H9 (cell line): ENCODE measurements around the gene BPTF. TPM values are rescaled to one million over a fixed set of nuclear protein-coding genes. Genes with fewer than 3 reads are reported as not detected.

Source experiments
- DNase-seq: peaks from one replicate; pipeline ENCODE4 v3.0.0-alpha.2; 2017
- H2AFZ ChIP-seq: one replicate; pipeline ENCODE4 v1.6.1; 2013; ENCODE audit warnings: mild to moderate bottlenecking, low read length, control low read depth, moderate library complexity
- H2AK5ac ChIP-seq: 2 replicates; pipeline ENCODE4 v1.6.1; 2013; ENCODE audit warnings: low read length, control low read depth, mixed read lengths; ENCODE audit not compliant: insufficient read length
- H2BK120ac ChIP-seq: one replicate; pipeline ENCODE4 v1.6.1; 2013; ENCODE audit warnings: low read depth, mild to moderate bottlenecking, low read length, control low read depth, inconsistent platforms; ENCODE audit not compliant: poor library complexity, severe bottlenecking
- H2BK12ac ChIP-seq: 2 replicates; pipeline ENCODE4 v1.6.1; 2013; ENCODE audit warnings: low read length, control low read depth, mixed read lengths, low read depth; ENCODE audit not compliant: insufficient read length
- H2BK15ac ChIP-seq: 2 replicates; pipeline ENCODE4 v1.6.1; 2013; ENCODE audit warnings: low read depth, low read length, control low read depth
- H2BK20ac ChIP-seq: one replicate; pipeline ENCODE4 v1.6.1; 2013; ENCODE audit warnings: low read depth, mild to moderate bottlenecking, low read length, control low read depth, inconsistent platforms; ENCODE audit not compliant: poor library complexity, severe bottlenecking
- H2BK5ac ChIP-seq: 2 replicates; pipeline ENCODE4 v1.6.1; 2013; ENCODE audit warnings: low read length, control low read depth, mixed read lengths; ENCODE audit not compliant: insufficient read length
- H3K14ac ChIP-seq: 2 replicates; pipeline ENCODE4 v1.6.1; 2013; ENCODE audit warnings: low read length, control low read depth; ENCODE audit not compliant: insufficient read depth
- H3K18ac ChIP-seq: 2 replicates; pipeline ENCODE4 v1.6.1; 2013; ENCODE audit warnings: low read depth, mild to moderate bottlenecking, mixed read lengths, low read length, control low read depth; ENCODE audit not compliant: insufficient read length
- H3K23ac ChIP-seq: 2 replicates; pipeline ENCODE4 v1.6.1; 2013; ENCODE audit warnings: low read length, control low read depth, mixed read lengths, low read depth; ENCODE audit not compliant: insufficient read length
- H3K23me2 ChIP-seq: 2 replicates; pipeline ENCODE4 v1.6.1; 2013; ENCODE audit warnings: low read depth, mild to moderate bottlenecking, mixed read lengths, low read length, control low read depth; ENCODE audit not compliant: insufficient read length, poor library complexity, severe bottlenecking
- H3K27ac ChIP-seq: 2 replicates; pipeline ENCODE4 v1.5.1; 2013; ENCODE audit warnings: low read length, control low read depth, mixed read lengths, low read depth; ENCODE audit not compliant: insufficient read length
- H3K27me3 ChIP-seq: 2 replicates; pipeline ENCODE4 v1.6.1; 2013; ENCODE audit warnings: low read length, control low read depth, inconsistent platforms; ENCODE audit not compliant: insufficient read depth
- H3K4ac ChIP-seq: 2 replicates; pipeline ENCODE4 v1.6.1; 2013; ENCODE audit warnings: low read depth, mild to moderate bottlenecking, control low read depth, inconsistent platforms, low read length, moderate library complexity
- H3K4me1 ChIP-seq: 2 replicates; pipeline ENCODE4 v1.6.1; 2013; ENCODE audit warnings: low read length, control low read depth, inconsistent platforms; ENCODE audit not compliant: insufficient read depth
- H3K4me2 ChIP-seq: 2 replicates; pipeline ENCODE4 v1.6.1; 2013; ENCODE audit warnings: low read length, control low read depth, mixed read lengths; ENCODE audit not compliant: insufficient read length, insufficient read depth
- H3K56ac ChIP-seq: 2 replicates; pipeline ENCODE4 v1.6.1; 2013; ENCODE audit warnings: low read depth, mild to moderate bottlenecking, mixed read lengths, low read length, control low read depth; ENCODE audit not compliant: insufficient read length
- H3K79me1 ChIP-seq: 2 replicates; pipeline ENCODE4 v1.6.1; 2013; ENCODE audit warnings: low read depth, mild to moderate bottlenecking, moderate library complexity, low read length, control low read depth, inconsistent platforms; ENCODE audit not compliant: insufficient read depth, poor library complexity, severe bottlenecking
- H3K79me2 ChIP-seq: 2 replicates; pipeline ENCODE4 v1.6.1; 2013; ENCODE audit warnings: low read length, control low read depth, inconsistent platforms; ENCODE audit not compliant: insufficient read depth
- H3K9ac ChIP-seq: 2 replicates; pipeline ENCODE4 v1.6.1; 2013; ENCODE audit warnings: low read length, control low read depth, mixed read lengths; ENCODE audit not compliant: insufficient read length; ENCODE audit errors: extremely low read depth
- H3K9me3 ChIP-seq: one replicate; pipeline ENCODE4 v1.6.1; 2013; ENCODE audit warnings: low read depth, low read length, inconsistent platforms; ENCODE audit not compliant: control insufficient read depth
- H3T11ph ChIP-seq: one replicate; pipeline ENCODE4 v1.6.1; 2013; ENCODE audit warnings: mild to moderate bottlenecking, low read length, control low read depth, inconsistent platforms
- H4K20me1 ChIP-seq: one replicate; pipeline ENCODE4 v1.6.1; 2013; ENCODE audit not compliant: control insufficient read depth, insufficient read length, insufficient read depth
- H4K5ac ChIP-seq: 2 replicates; pipeline ENCODE4 v1.6.1; 2013; ENCODE audit warnings: low read depth, mild to moderate bottlenecking, mixed read lengths, low read length, control low read depth; ENCODE audit not compliant: insufficient read length
- H4K8ac ChIP-seq: replicated peaks from 2 replicates; pipeline ENCODE4 v1.6.1; 2013; ENCODE audit warnings: low read length, control low read depth, mixed read lengths, low read depth; ENCODE audit not compliant: insufficient read length
- H4K91ac ChIP-seq: 2 replicates; pipeline ENCODE4 v1.6.1; 2013; ENCODE audit warnings: low read depth, mild to moderate bottlenecking, moderate library complexity, mixed read lengths, low read length, control low read depth; ENCODE audit not compliant: insufficient read length
- H3K27ac Mint-ChIP-seq, 3 experiments: 2 replicates in 2 of 3; 3 replicates in 1 of 3; pipeline ENCODE4 v1.8.0; 2020 to 2021; ENCODE audit warnings: mixed read lengths in 3 of 3, mild to moderate bottlenecking in 1 of 3, moderate library complexity in 1 of 3
- H3K27me3 Mint-ChIP-seq: 2 replicates; pipeline ENCODE4 v1.8.0; 2021; ENCODE audit warnings: low read depth, mild to moderate bottlenecking, moderate library complexity, mixed read lengths
- H3K36me3 Mint-ChIP-seq, 3 experiments: 2 replicates in 2 of 3; 3 replicates in 1 of 3; pipeline ENCODE4 v1.8.0; 2020 to 2021; ENCODE audit warnings: low read depth in 3 of 3, mixed read lengths in 3 of 3; ENCODE audit not compliant: insufficient read depth in 1 of 3
- H3K4me1 Mint-ChIP-seq, 2 experiments: 2 replicates each; pipeline ENCODE4 v1.8.0; 2020; ENCODE audit warnings: mixed read lengths in 2 of 2
- H3K4me3 Mint-ChIP-seq, 2 experiments: 2 replicates in 1 of 2; 3 replicates in 1 of 2; pipeline ENCODE4 v1.8.0; 2020 to 2021; ENCODE audit warnings: mild to moderate bottlenecking in 2 of 2, mixed read lengths in 2 of 2, moderate library complexity in 1 of 2
- H3K9me3 Mint-ChIP-seq, 2 experiments: 2 replicates in 1 of 2; 3 replicates in 1 of 2; pipeline ENCODE4 v1.8.0; 2020; ENCODE audit warnings: mild to moderate bottlenecking in 2 of 2, mixed read lengths in 2 of 2, moderate library complexity in 1 of 2
- CTCF ChIP-seq: fragments of 200-600 bp; sonication (generic); conservative IDR thresholded peaks from 3 replicates; pipeline ENCODE4 v1.8.0; 2021; ENCODE audit warnings: antibody characterized with exemption, mild to moderate bottlenecking
- WGBS: extraction: QIAGEN DNeasy Blood & Tissue Kit; methylation state at CpG from one replicate; pipeline ENCODE4 v1.1.7; 2013; ENCODE audit warnings: missing lambda C conversion rate, low lambda C conversion rate, mixed read lengths; ENCODE audit not compliant: insufficient read length; ENCODE audit errors: extremely low coverage; 5-methylcytosine and 5-hydroxymethylcytosine counted together
- total RNA-seq: library from RNA; stranded (reverse); gene quantifications from 2 replicates; pipeline ENCODE4 v1.2.1, GENCODE V29; 2021

The BPTF gene
- total RNA-seq, 1 experiment from 2014 or later = 203 TPM

DNA sequence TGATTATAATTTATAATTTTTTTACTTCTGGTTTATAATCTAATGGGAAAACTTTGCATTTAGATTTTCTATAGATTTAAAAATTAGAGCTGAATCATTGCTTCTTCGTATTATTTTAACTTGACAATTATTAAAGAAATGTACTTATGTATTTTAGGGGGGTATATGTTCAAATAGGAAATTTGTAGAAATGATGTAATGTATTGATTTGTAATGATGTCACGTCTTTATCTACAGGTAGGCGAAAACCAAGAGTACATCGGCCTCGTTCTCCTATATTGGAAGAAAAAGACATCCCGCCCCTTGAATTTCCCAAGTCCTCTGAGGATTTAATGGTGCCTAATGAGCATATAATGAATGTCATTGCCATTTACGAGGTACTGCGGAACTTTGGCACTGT is 28.4 kb downstream of the BPTF start:
- Histone ChIP-seq H2AK5ac (no peak overlapping the region), H3K23ac (no peak overlapping the region), H2BK20ac (no peak overlapping the region), H4K5ac (no peak overlapping the region), H4K91ac (no peak overlapping the region), H3K9me3 (no peaks in the 10 kb centered on the region), H2BK5ac (no peak overlapping the region), H3K14ac (no peak overlapping the region), H4K20me1 (no peaks in the 10 kb centered on the region), H4K8ac (no peak overlapping the region), H3T11ph (no peak overlapping the region), H3K27ac (no peak overlapping the region), H2BK120ac (no peak overlapping the region), H3K23me2 (no peaks in the 10 kb centered on the region), H3K4me1 (no peaks in the 10 kb centered on the region), H2BK15ac (no peak overlapping the region), H3K79me1 (peaks cover 2% of the 10 kb centered on the region), H3K4me2 (no peak overlapping the region), H3K18ac (no peak overlapping the region), H3K56ac (no peak overlapping the region), H3K79me2 (peaks cover 48% of the 10 kb centered on the region; the same call in 1 of the 2 replicates), H2AFZ (no peak overlapping the region), H3K27me3 (no peaks in the 10 kb centered on the region), H2BK12ac (no peak overlapping the region), H3K9ac (no peak overlapping the region), H3K4ac (no peak overlapping the region)
- no peak overlapping the region for H3K4me3 Mint-ChIP-seq
- H3K36me3 Mint-ChIP-seq = peaks cover 31 to 50% (median 46%) of the 10 kb centered on the region in 3 experiments; a peak in 6 of 7 replicates
- no peaks in the 10 kb centered on the region; a peak in 1 of 5 replicates for H3K9me3 Mint-ChIP-seq
- WGBS = 100% methylated on average over 1 of the region's 8 CpGs
- no peak for DNase-seq
- peaks cover 18 to 26% of the 10 kb centered on the region in 2 experiments for H3K4me1 Mint-ChIP-seq
- H3K27me3 Mint-ChIP-seq = no peaks in the 10 kb centered on the region
- no peak for TF ChIP-seq CTCF
- H3K27ac Mint-ChIP-seq = no peak overlapping the region
